Adrenal gland (tissue), 12 donors: ENCODE results near the gene TOR1B. TPM values are rescaled to one million over a fixed set of nuclear protein-coding genes. Genes with fewer than 3 reads are reported as not detected.
A peak's percentile ranks its signal among the peaks of the same experiment; 100 is the strongest.

Experiments used
- DNase-seq, 7 donors: peaks; one replicate each; pipeline ENCODE4 v3.0.0-alpha.2; 2019 to 2020
- H3K27ac ChIP-seq, 5 donors: fragments of 200-600 bp; sonication (generic) in 4 of 5; 1 replicate in 3 of 5; 2 replicates in 2 of 5; pipeline versions ENCODE4 v1.5.1 to v1.8.0; 2016 to 2020; ENCODE audit warnings: mild to moderate bottlenecking in 1 of 5
- H3K27me3 ChIP-seq: fragments of 200-600 bp; 2 replicates; pipeline ENCODE4 v1.8.0; 2021
- H3K36me3 ChIP-seq, 2 donors: fragments of 200-600 bp; replicated peaks in 1 of 2; 1 replicate in 1 of 2; 2 replicates in 1 of 2; pipeline versions ENCODE4 v1.5.1 to v1.8.0; 2018 to 2022
- H3K4me1 ChIP-seq, 2 donors: fragments of 200-600 bp; replicated peaks in 1 of 2; 1 replicate in 1 of 2; 2 replicates in 1 of 2; pipeline versions ENCODE4 v1.5.1 to v1.8.0; 2018 to 2021
- H3K4me3 ChIP-seq, 4 donors: fragments of 200-600 bp; sonication (generic) in 3 of 4; one replicate each; pipeline ENCODE4 v1.5.1; 2016 to 2018
- H3K9me3 ChIP-seq, 3 donors: fragments of 200-600 bp; sonication (generic) in 1 of 3; replicated peaks in 1 of 3; 1 replicate in 2 of 3; 2 replicates in 1 of 3; pipeline versions ENCODE4 v1.5.1 to v1.8.0; 2016 to 2021
- POLR2A ChIP-seq, 2 donors: fragments of 450-650 bp; IDR thresholded peaks; one replicate each; pipeline ENCODE4 v1.6.1; 2017; ENCODE audit warnings: antibody characterized with exemption in 2 of 2, mild to moderate bottlenecking in 2 of 2, moderate library complexity in 1 of 2
- WGBS, 4 donors: extraction: QIAGEN DNeasy Blood & Tissue Kit in 2 of 4; methylation state at CpG; one replicate each; pipeline versions ENCODE4 v1.1.5 to v1.1.7; 2013 to 2017; 5-methylcytosine and 5-hydroxymethylcytosine counted together
- intact Hi-C, 2 donors: fragments of 100-400 bp; cut with DNase I; formaldehyde crosslinking; loops; one replicate each; pipeline versions ENCODE4 v1.14.1 to v1.15.0; 2022 to 2023
- polyA plus RNA-seq, 3 donors: library from polyadenylated mRNA; stranded (reverse); fragments of 200-250 nt in 2 of 3; fragments of 350-450 nt in 1 of 3; fragmentation: Illumina TruSeq in 1 of 3; extraction: RNeasy Lipid Tissue Mini Kit (QIAGEN cat#74804) in 1 of 3; gene quantifications; one replicate each; pipeline ENCODE4 v1.2.3, GENCODE V29; 2013 to 2014
- total RNA-seq, 9 donors: library from RNA; depleted of rRNA in 4 of 9; stranded (reverse); fragments of >200 nt in 4 of 9; fragments of 120-200 nt in 1 of 9; fragmentation: NEBNext Ultra II Directional in 1 of 9; extraction: Animal tissue kit (Norgen Biotek cat#: 25700) in 1 of 9; gene quantifications; one replicate each; pipeline versions ENCODE4 v1.1.0 to v1.2.4, GENCODE V29; 2013 to 2023
- TF ChIP-seq, protein P1 (sequence below), 6 experiments: fragments of 450-650 bp in 4 of 6; fragments of 200-600 bp in 2 of 6; sonication (generic) in 1 of 6; IDR thresholded peaks; 1 replicate in 5 of 6; 2 replicates in 1 of 6; pipeline versions ENCODE4 v1.5.1 to v1.8.0; 2016 to 2021; ENCODE audit warnings: antibody characterized with exemption in 6 of 6, mild to moderate bottlenecking in 2 of 6, moderate library complexity in 1 of 6
- donor health status: healthy with polysubstance abuse.
- donor health status: Bipolar disorder and iron deficiency.
- donor health status: DM: yes; HTN: yes; CAD: no.
- donor health status: DM: no; HTN: no; CAD: no.
- donor health status: DM: no; HTN: no; CAD: no.
- donor health status: DM: yes; HTN: yes; CAD: no.

The TOR1B gene
- total and polyA plus RNA-seq, 12 donors = 9.8 to 36.3 (median 25.4) TPM

DNA sequence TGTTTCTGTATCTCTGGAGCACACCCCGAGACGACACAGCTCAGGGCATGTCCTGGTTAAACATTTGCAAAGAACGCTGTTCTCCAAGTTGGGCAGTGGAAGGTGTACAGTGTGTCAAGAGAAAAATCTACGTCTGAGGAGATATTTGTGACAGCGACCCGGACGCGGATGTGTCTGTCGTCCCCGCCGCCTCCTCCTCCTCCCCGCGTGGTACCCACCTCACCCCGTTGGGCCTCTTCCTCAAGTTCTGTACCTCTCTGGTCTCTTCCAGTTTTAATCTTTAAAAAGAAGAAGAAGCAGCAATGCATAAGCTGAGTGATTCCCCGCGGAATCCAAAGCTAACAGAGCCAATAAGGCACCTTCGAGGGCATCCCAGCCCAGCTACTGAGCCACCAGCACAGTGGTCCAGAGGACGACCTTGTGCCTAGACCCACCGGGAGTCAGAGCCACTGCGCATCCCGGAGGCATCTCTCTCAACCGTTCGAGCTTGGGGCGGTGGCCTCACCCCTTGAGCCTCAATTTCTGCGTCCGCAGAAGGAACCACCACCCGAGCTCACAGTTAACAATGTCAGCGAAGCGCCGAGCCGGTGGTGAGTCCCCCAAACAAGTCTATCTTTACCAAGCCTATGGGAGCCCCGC lies 31.6 kb downstream of the TOR1B start:
- peak overlapping the region; percentile 52 to 83 (median 74) for H3K4me3 ChIP-seq
- H3K27me3 ChIP-seq = no peaks in the 10 kb centered on the region
- TF ChIP-seq POLR2A (IDR thresholded peaks at IDR 0.05) = no peak
- TF ChIP-seq, protein P1, sequence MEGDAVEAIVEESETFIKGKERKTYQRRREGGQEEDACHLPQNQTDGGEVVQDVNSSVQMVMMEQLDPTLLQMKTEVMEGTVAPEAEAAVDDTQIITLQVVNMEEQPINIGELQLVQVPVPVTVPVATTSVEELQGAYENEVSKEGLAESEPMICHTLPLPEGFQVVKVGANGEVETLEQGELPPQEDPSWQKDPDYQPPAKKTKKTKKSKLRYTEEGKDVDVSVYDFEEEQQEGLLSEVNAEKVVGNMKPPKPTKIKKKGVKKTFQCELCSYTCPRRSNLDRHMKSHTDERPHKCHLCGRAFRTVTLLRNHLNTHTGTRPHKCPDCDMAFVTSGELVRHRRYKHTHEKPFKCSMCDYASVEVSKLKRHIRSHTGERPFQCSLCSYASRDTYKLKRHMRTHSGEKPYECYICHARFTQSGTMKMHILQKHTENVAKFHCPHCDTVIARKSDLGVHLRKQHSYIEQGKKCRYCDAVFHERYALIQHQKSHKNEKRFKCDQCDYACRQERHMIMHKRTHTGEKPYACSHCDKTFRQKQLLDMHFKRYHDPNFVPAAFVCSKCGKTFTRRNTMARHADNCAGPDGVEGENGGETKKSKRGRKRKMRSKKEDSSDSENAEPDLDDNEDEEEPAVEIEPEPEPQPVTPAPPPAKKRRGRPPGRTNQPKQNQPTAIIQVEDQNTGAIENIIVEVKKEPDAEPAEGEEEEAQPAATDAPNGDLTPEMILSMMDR (IDR thresholded peaks at IDR 0.05) = no peak
- H3K4me1 ChIP-seq = peaks cover 24 to 43% of the 10 kb centered on the region in 2 donors
- peak overlapping the region; percentile 17 to 90 (median 86) for H3K27ac ChIP-seq
- peaks cover 0 to 34% of the 10 kb centered on the region in 2 donors for H3K36me3 ChIP-seq
- intact Hi-C loops = no loop called here
- 2 to 4% (median 2%) methylated on average over 16 to 32 of the region's 32 CpGs for WGBS, 4 donors
- DNase-seq = peak in 1 of 7 donors; percentile 24
- no peaks in the 10 kb centered on the region for H3K9me3 ChIP-seq

DNA sequence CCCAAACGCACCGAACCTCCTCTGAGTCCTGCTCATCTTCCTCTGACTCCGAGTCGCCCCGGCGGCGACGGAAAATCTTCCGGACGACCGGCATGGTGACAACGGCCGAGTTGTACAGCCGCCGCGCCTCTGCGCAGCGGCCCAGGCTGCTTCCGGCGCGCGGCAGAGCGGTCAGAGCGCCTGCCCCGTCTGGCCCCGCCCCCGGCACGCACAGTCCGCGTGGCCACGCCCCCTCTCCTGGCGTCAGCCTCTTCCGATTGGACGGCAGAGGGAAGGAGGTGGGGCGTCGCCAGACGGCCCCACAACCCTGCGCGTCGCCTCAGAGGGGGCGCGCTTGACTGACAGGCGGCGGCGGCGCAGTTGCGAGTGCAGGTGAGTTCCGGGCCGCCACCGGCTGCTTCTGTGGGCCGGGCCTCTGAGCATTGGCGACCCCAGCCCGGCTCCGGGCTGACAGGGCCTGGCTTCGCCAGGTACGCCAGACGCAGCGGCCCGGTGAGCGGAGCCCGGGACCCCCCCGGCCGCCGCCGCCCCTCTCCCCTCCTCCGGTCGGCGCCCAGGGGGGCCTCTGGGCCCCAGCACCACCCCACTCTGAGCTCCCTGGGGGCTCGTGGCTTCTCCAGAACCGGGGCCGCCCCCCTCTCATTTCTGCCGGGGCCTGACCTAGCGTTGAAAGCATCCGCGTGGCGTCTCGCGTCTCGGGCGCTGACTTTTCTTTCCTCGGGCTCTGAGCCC lies 32.3 kb downstream of the TOR1B start, which contains the start of the genes C9orf78 and USP20:
TSS of gene C9orf78 (minus strand) at position 148 of the 732 bp plus-strand sequence. CDS start at position 94, 54 bp downstream.
TSS of gene USP20 (plus strand) at position 331 of the 732 bp plus-strand sequence. CDS start 17,098 bp downstream, outside the sequence.
- Histone ChIP-seq H3K27me3 (no peaks in the 10 kb centered on the region), H3K4me3 (peak within 1 kb of the TSS; percentile 52 to 83 (median 74)), H3K36me3 (peaks cover 0 to 27% of the 10 kb centered on the region in 2 donors), H3K4me1 (peaks cover 24 to 45% of the 10 kb centered on the region in 2 donors), H3K9me3 (no peaks in the 10 kb centered on the region), H3K27ac (peak within 1 kb of the TSS; percentile 17 to 90 (median 86))
- intact Hi-C loops = no loop called here
- DNase-seq = peak; percentile 95 to 98 (median 97)
- TF ChIP-seq POLR2A (IDR thresholded peaks at IDR 0.05) = peak; percentile 92 to 95
- TF ChIP-seq, protein P1 (IDR thresholded peaks at IDR 0.05) = no peak
- WGBS, 4 donors = 0 to 1% (median 0%) methylated on average over 13 to 81 of the region's 81 CpGs

DNA sequence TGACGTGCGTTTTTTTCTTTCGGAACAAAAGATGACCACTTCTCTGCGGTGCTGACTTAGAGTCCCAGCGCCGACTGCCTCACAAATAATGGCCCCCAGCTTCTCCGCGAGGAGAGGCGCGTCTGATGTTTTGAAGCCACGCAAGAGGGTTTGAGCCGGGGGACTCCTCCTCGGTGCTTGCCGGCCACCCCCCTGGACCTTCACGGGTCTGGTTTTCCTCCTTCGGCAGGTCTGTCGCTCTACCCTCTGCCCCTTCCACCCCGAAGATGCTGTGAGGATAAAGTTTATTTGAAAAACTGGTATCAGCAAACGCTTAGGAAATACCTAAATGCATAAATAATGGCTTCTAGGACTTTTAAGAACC lies 32.9 kb downstream of the TOR1B start:
- DNase-seq = no peak
- no peaks in the 10 kb centered on the region for H3K27me3 ChIP-seq
- H3K36me3 ChIP-seq = peaks cover 0 to 21% of the 10 kb centered on the region in 2 donors
- peaks cover 24 to 45% of the 10 kb centered on the region in 2 donors for H3K4me1 ChIP-seq
- H3K9me3 ChIP-seq = no peaks in the 10 kb centered on the region
- H3K27ac ChIP-seq = peak overlapping the region in 4 of 5 donors; percentile 79 to 90 (median 86)
- TF ChIP-seq POLR2A (IDR thresholded peaks at IDR 0.05) = no peak
- TF ChIP-seq, protein P1 (IDR thresholded peaks at IDR 0.05) = no peak
- WGBS, 4 donors = 0 to 1% (median 0%) methylated on average over 7 to 19 of the region's 19 CpGs
- peak overlapping the region; percentile 41 to 81 (median 54) for H3K4me3 ChIP-seq
- intact Hi-C loops = no loop called here

DNA sequence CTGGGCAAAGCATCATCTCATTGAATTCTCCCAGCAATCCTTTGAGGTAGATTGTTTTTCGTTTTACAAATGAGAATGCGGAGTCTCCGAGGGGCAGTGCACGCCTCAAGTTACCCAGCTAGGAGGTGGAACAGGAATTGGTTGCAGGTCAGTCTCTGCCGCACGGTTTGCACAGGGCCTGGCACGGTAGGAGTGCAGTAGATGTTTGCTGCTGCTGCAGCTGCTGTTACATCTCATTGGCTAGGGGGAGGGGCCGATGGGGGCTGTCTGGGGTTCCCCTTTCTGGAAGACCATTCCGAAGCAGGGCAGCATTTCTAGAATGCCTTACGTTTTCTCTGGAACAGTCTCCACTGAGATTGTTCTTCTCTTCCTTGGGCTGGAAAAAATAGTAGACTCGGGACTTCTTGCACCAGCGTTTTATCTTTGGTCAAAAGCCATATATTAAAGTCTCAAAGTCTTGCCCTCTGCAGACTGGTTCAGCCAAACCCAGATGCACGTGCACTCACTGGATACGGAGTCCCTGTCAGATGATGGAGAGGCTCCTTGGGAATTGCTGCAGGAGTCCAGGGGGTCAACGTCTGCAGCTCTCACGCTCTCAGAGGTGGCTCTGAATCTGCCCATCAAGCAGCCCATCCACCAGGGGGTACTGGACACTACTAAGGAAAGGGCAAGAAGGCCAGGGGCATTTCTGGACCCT lies 33.5 kb downstream of the TOR1B start:
- H3K27me3 ChIP-seq = no peaks in the 10 kb centered on the region
- peak overlapping the region in 1 of 5 donors; percentile 87 for H3K27ac ChIP-seq
- intact Hi-C loops = no loop called here

More for the DNA sequence above, 33.5 kb downstream of the TOR1B start:
- Histone ChIP-seq H3K4me1 (peaks cover 24 to 45% of the 10 kb centered on the region in 2 donors), H3K36me3 (peaks cover 0 to 17% of the 10 kb centered on the region in 2 donors), H3K4me3 (peak overlapping the region in 2 of 4 donors; percentile 41 to 66), H3K9me3 (no peaks in the 10 kb centered on the region)
- DNase-seq = peak in 1 of 7 donors; percentile 46
- TF ChIP-seq, protein P1 (IDR thresholded peaks at IDR 0.05) = no peak
- no peak for TF ChIP-seq POLR2A (IDR thresholded peaks at IDR 0.05)
- WGBS, 4 donors = 31 to 51% (median 37%) methylated on average over 7 to 16 of the region's 16 CpGs
